Tibial artery (tissue), 4 donors: ENCODE measurements around the gene SLC25A5.

ENCODE experiments used
- DNase-seq, 2 donors: peaks; one replicate each; pipeline ENCODE4 v3.0.0-alpha.2; 2019
- H3K27ac ChIP-seq, 2 donors: fragments of 200-600 bp; sonication (generic) in 1 of 2; 1 replicate in 1 of 2; 2 replicates in 1 of 2; pipeline ENCODE4 v1.5.1; 2018 to 2019; ENCODE audit warnings: mild to moderate bottlenecking in 1 of 2
- H3K27me3 ChIP-seq, 2 donors: fragments of 200-600 bp; sonication (generic) in 1 of 2; one replicate each; pipeline versions ENCODE4 v1.5.1 to v1.6.0; 2016 to 2019
- H3K36me3 ChIP-seq, 3 donors: fragments of 200-600 bp; sonication (generic) in 2 of 3; one replicate each; pipeline ENCODE4 v1.5.1; 2016 to 2019; ENCODE audit warnings: mild to moderate bottlenecking in 2 of 3
- H3K4me1 ChIP-seq, 4 donors: fragments of 200-600 bp; sonication (generic) in 2 of 4; 1 replicate in 3 of 4; 2 replicates in 1 of 4; pipeline ENCODE4 v1.5.1; 2016 to 2019
- H3K4me3 ChIP-seq, 2 donors: fragments of 200-600 bp; sonication (generic) in 1 of 2; 1 replicate in 1 of 2; 2 replicates in 1 of 2; pipeline ENCODE4 v1.5.1; 2018 to 2019; ENCODE audit warnings: mild to moderate bottlenecking in 2 of 2
- H3K9me3 ChIP-seq, 3 donors: fragments of 200-600 bp; sonication (generic) in 1 of 3; one replicate each; pipeline ENCODE4 v1.5.1; 2016 to 2019
- CTCF ChIP-seq, 2 experiments: fragments of 200-600 bp in 1 of 2; fragments of 450-650 bp in 1 of 2; IDR thresholded peaks; one replicate each; pipeline ENCODE4 v1.5.1; 2017 to 2019; ENCODE audit warnings: antibody characterized with exemption in 2 of 2, mild to moderate bottlenecking in 1 of 2, moderate library complexity in 1 of 2
- intact Hi-C: fragments of 100-400 bp; cut with DNase I; formaldehyde crosslinking; loops from one replicate; pipeline ENCODE4 v1.15.0; 2023; ENCODE audit warnings: low total_unique reads

SLC25A5 gene

GRCh38 chrX:119478504-119478903, 10.3 kb downstream of the SLC25A5 start:
- DNase-seq: no peak
- H3K27ac ChIP-seq: no peak overlapping the region

GRCh38 chrX:119479845-119480244, 11.6 kb downstream of the SLC25A5 start:
- Histone ChIP-seq H3K27ac (no peak overlapping the region), H3K4me1 (peaks cover 0 to 5% (median 0%) of the 10 kb centered on the region in 4 donors), H3K9me3 (no peaks in the 10 kb centered on the region), H3K4me3 (no peak overlapping the region), H3K27me3 (no peaks in the 10 kb centered on the region), H3K36me3 (no peaks in the 10 kb centered on the region)
- intact Hi-C loops: no loop called here
- no peak for TF ChIP-seq CTCF (IDR thresholded peaks at IDR 0.05)
- no peak for DNase-seq

More at GRCh38 chrX:119478504-119478903, 10.3 kb downstream of the SLC25A5 start:
- Histone ChIP-seq H3K27me3 (no peaks in the 10 kb centered on the region), H3K36me3 (no peaks in the 10 kb centered on the region), H3K4me3 (no peak overlapping the region), H3K9me3 (no peaks in the 10 kb centered on the region), H3K4me1 (peaks cover 0 to 5% (median 0%) of the 10 kb centered on the region in 4 donors)
- intact Hi-C loops: no loop called here
- no peak for TF ChIP-seq CTCF (IDR thresholded peaks at IDR 0.05)

- no peaks in the 10 kb centered on the region for H3K27me3 ChIP-seq
- H3K36me3 ChIP-seq: no peaks in the 10 kb centered on the region
- no peak overlapping the region for H3K4me3 ChIP-seq
- no peaks in the 10 kb centered on the region for H3K9me3 ChIP-seq
- no peak for TF ChIP-seq CTCF (IDR thresholded peaks at IDR 0.05)
- peaks cover 0 to 5% (median 0%) of the 10 kb centered on the region in 4 donors for H3K4me1 ChIP-seq
- DNase-seq: no peak
- intact Hi-C loops: no loop called here
- H3K27ac ChIP-seq: no peak overlapping the region
These were observed 13.1 kb downstream of the SLC25A5 start for GRCh38 chrX:119481323-119481801.

GRCh38 chrX:119482041-119482440, 13.8 kb downstream of the SLC25A5 start:
- Histone ChIP-seq H3K27ac (peak overlapping the region; percentile 61 to 67), H3K4me3 (peak overlapping the region; percentile 44 to 53)
- TF ChIP-seq CTCF (IDR thresholded peaks at IDR 0.05): no peak

GRCh38 chrX:119482481-119483480, 14.5 kb downstream of the SLC25A5 start:
- intact Hi-C loops: no loop called here
- peak; percentile 47 to 75 for DNase-seq
- Histone ChIP-seq H3K4me3 (peak overlapping the region; percentile 44 to 53), H3K4me1 (peaks cover 0 to 5% (median 0%) of the 10 kb centered on the region in 4 donors), H3K27me3 (no peaks in the 10 kb centered on the region), H3K9me3 (no peaks in the 10 kb centered on the region), H3K27ac (peak overlapping the region; percentile 61 to 67), H3K36me3 (no peaks in the 10 kb centered on the region)
- peak; percentile 54 to 68 for TF ChIP-seq CTCF (IDR thresholded peaks at IDR 0.05)

More at GRCh38 chrX:119482041-119482440, 13.8 kb downstream of the SLC25A5 start:
- no peaks in the 10 kb centered on the region for H3K9me3 ChIP-seq
- intact Hi-C loops: no loop called here
- no peak for DNase-seq
- no peaks in the 10 kb centered on the region for H3K36me3 ChIP-seq
- H3K4me1 ChIP-seq: peaks cover 0 to 5% (median 0%) of the 10 kb centered on the region in 4 donors
- no peaks in the 10 kb centered on the region for H3K27me3 ChIP-seq
